Measurements from ENCODE around the gene FRMD8.

Gene FRMD8

GRCh38 chr11:65386307-65387140 lies at the start of gene FRMD8:
Gene FRMD8, plus strand, starts transcription at chr11:65386637. Its CDS starts 400 bp downstream, at chr11:65387037.
- DNase-seq: peak; percentile 81

- DNase-seq: no peak
These were observed 47.8 kb upstream of the FRMD8 start for GRCh38 chr11:65338676-65339075.

- no peak for DNase-seq
These were observed 46.2 kb upstream of the FRMD8 start for GRCh38 chr11:65340226-65340625.

- DNase-seq: no peak
These were observed 44.6 kb upstream of the FRMD8 start for GRCh38 chr11:65341856-65342255.

- DNase-seq: no peak
These were observed 34.9 kb upstream of the FRMD8 start for GRCh38 chr11:65351511-65351910.

GRCh38 chr11:65352783-65353182 lies 33.7 kb upstream of the FRMD8 start:
- no peak for DNase-seq

- no peak for DNase-seq
These were observed 33.1 kb upstream of the FRMD8 start for GRCh38 chr11:65353376-65353775.

- no peak for DNase-seq
These were observed 32.6 kb upstream of the FRMD8 start for GRCh38 chr11:65353900-65354264.

GRCh38 chr11:65354265-65355012 lies 32.0 kb upstream of the FRMD8 start, which contains the start of gene TIGD3:
Gene TIGD3, plus strand, starts transcription at chr11:65354751. Its CDS starts 1,058 bp downstream, at chr11:65355809.
- DNase-seq: peak; percentile 97

GRCh38 chr11:65355013-65355775 lies 31.2 kb upstream of the FRMD8 start:
- DNase-seq: peak; percentile 93

GRCh38 chr11:65355776-65356393 lies 30.6 kb upstream of the FRMD8 start:
- DNase-seq: no peak

GRCh38 chr11:65356394-65356972 lies 30.0 kb upstream of the FRMD8 start:
- no peak for DNase-seq

- no peak for DNase-seq
These were observed 28.5 kb upstream of the FRMD8 start for GRCh38 chr11:65357856-65358356.

- no peak for DNase-seq
These were observed 24.0 kb upstream of the FRMD8 start for GRCh38 chr11:65362320-65362931.

GRCh38 chr11:65362966-65363365 lies 23.5 kb upstream of the FRMD8 start:
- no peak for DNase-seq

- DNase-seq: no peak
These were observed 22.7 kb upstream of the FRMD8 start for GRCh38 chr11:65363770-65364169.

- peak; percentile 79 for DNase-seq
These were observed 20.1 kb upstream of the FRMD8 start for GRCh38 chr11:65366340-65366773.

GRCh38 chr11:65370659-65371049 lies 15.8 kb upstream of the FRMD8 start:
- no peak for DNase-seq

GRCh38 chr11:65373839-65374580 lies 12.4 kb upstream of the FRMD8 start:
- DNase-seq: no peak

- DNase-seq: no peak
These were observed 11.4 kb upstream of the FRMD8 start for GRCh38 chr11:65375012-65375411.

- DNase-seq: no peak
These were observed 10.2 kb upstream of the FRMD8 start for GRCh38 chr11:65376138-65376713.

All from NCI-H146 (cell line).